ENCODE measurements around the gene HOXB4.

The HOXB4 gene

DNA sequence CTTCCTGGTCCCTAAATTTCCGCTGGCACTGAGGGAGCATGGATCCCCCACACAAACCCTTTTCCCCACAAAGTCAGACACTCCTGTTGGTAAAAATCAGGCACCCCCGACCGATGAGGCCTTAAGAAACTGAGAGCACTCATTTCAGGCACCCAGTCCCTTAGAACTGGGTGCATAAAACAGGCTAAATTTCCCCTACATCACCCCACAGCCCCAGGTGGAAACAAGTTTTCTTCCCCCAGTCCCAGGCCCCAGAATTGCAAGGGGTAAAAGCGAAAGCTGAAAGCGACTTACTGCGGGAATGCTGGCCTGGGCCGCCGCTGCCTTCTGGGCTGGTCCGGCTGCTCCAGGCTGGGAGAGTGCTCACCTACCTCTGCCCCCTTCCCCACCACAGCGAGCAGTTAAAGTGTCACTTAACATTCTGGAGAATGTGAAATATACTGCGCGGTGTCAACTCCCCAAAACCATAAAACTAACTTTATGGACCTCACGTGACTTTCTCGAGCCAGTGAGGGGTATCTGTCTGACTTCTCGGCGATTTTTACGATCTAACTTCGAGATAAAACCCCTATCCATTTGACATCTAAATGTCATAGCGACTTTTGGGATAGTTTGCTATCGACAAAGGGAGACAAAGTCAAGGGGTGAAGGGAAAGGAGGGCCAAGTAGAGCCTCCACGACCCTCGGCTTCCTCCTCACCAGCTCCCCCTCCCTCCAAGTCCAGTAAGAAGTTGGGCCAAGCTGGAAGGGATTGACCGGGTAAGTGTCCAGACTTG, 11.9 kb upstream of the HOXB4 start, which contains the start of gene HOXB3:
TSS of gene HOXB3 (minus strand) at position 411 of the 776 bp plus-strand sequence. CDS start 37,767 bp downstream, outside the sequence.
- Histone ChIP-seq H3K4me3 (ENCODE audit: low read length) (no peak within 1 kb of the TSS), H3K27me3 (ENCODE audit: insufficient read depth, low read length) (peaks cover 100% of the 10 kb centered on the region)

DNA sequence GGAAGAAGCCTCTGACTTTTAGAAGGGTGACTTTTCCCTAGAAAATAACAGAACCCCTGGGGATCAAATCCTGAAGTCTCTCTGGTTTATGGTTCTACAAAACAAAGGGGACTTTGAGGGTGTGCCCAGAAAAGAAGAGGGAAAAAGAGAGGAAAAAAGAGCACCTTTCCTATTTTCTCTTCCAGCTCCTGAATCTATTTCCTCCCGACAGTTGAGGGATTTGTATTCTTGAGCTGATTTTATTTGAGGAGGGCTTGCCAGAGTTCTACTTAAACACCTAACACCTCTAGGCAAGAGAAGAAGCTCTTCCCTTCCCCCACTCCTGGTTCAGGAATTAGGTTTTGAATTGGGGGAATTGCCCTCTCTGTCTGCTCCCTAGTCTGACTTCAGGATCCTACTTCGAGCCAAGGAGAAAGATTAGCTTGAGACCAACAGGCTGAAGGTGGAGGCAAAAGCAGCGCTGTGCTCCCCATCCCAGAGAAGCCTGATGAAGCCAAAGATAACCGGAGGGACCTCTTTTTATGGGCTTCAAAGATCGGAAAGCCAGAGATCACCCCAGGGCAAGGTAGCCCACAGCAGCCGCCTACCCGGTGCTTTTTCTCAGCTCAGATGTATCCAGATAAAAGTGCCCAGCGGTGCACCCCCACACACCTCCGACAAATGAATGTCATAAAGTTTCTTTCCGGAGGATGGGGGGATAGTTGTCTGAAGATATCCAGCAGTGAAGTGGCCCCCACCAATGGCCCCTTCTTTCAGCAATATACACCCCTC, 11.1 kb upstream of the HOXB4 start:
- H3K27me3 ChIP-seq (ENCODE audit: insufficient read depth, low read length) = peaks cover 100% of the 10 kb centered on the region
- H3K4me3 ChIP-seq (ENCODE audit: low read length) = no peak overlapping the region
- no peak overlapping the region for H3K9ac ChIP-seq (ENCODE audit: low read depth, low read length)
- no peak overlapping the region for H3K27ac ChIP-seq (ENCODE audit: low read length)
- H3K4me1 ChIP-seq (ENCODE audit: insufficient read depth, low read length) = peaks cover 3% of the 10 kb centered on the region; the same call in 1 of the 2 replicates
- no peaks in the 10 kb centered on the region for H3K36me3 ChIP-seq (ENCODE audit: insufficient read depth, low read depth, low read length)
- peaks cover 3% of the 10 kb centered on the region; the same call in 1 of the 2 replicates for H3K9me3 ChIP-seq (ENCODE audit: insufficient read depth, low read depth, low read length)

More for the DNA sequence above, 11.9 kb upstream of the HOXB4 start, which contains the start of gene HOXB3:
- Histone ChIP-seq H3K27ac (ENCODE audit: low read length) (no peak within 1 kb of the TSS), H3K9me3 (ENCODE audit: insufficient read depth, low read depth, low read length) (peaks cover 3% of the 10 kb centered on the region; the same call in 1 of the 2 replicates), H3K36me3 (ENCODE audit: insufficient read depth, low read depth, low read length) (no peaks in the 10 kb centered on the region), H3K4me1 (ENCODE audit: insufficient read depth, low read length) (peaks cover 4% of the 10 kb centered on the region; the same call in 1 of the 2 replicates), H3K9ac (ENCODE audit: low read depth, low read length) (no peak within 1 kb of the TSS)

DNA sequence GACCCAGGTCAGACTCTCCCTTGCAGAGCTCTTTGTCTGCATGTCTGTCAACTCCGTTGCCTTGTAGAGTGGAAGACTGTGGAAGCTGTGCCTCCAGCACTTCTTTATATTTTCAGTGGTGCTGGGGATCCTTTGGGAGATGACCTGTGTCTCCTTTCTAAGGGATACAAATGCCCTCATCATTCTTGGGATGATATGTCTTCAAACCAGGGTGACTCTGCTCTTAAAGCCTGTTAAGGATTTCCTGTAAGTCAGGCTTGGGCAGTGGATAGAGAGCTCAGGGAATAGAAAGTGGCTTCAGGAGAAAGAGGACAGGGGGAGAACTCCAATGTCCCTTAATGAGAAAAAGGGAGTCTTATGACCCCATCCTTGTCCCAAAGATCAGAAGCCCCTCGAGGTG, 10.4 kb upstream of the HOXB4 start:
- H3K4me1 ChIP-seq (ENCODE audit: insufficient read depth, low read length) = no peaks in the 10 kb centered on the region
- peaks cover 100% of the 10 kb centered on the region for H3K27me3 ChIP-seq (ENCODE audit: insufficient read depth, low read length)
- no peak overlapping the region for H3K27ac ChIP-seq (ENCODE audit: low read length)
- no peak overlapping the region for H3K9ac ChIP-seq (ENCODE audit: low read depth, low read length)
- no peaks in the 10 kb centered on the region for H3K36me3 ChIP-seq (ENCODE audit: insufficient read depth, low read depth, low read length)
- H3K9me3 ChIP-seq (ENCODE audit: insufficient read depth, low read depth, low read length) = peaks cover 3% of the 10 kb centered on the region; the same call in 1 of the 2 replicates
- no peak overlapping the region for H3K4me3 ChIP-seq (ENCODE audit: low read length)

DNA sequence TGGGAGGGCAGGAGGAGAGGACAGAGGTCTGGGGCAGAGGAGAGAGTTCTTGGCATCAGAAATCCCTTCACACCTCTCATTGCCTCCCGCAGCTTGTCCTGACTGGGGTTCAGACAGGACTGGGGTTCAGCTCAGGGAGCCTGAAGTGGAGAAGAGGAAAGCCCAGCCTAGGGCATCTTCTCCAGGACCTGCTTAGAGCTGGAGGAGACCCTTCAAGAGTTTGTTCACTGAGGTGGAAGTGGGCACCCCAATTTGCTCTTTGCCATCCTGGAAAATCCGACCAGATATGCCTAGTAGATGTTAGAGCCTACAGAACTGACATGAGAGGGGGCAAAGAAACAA, 9.9 kb upstream of the HOXB4 start:
- H3K4me3 ChIP-seq (ENCODE audit: low read length) = no peak overlapping the region
- no peaks in the 10 kb centered on the region for H3K36me3 ChIP-seq (ENCODE audit: insufficient read depth, low read depth, low read length)
- H3K9ac ChIP-seq (ENCODE audit: low read depth, low read length) = no peak overlapping the region
- peaks cover 3% of the 10 kb centered on the region; the same call in 1 of the 2 replicates for H3K9me3 ChIP-seq (ENCODE audit: insufficient read depth, low read depth, low read length)
- H3K27ac ChIP-seq (ENCODE audit: low read length) = no peak overlapping the region
- peaks cover 100% of the 10 kb centered on the region for H3K27me3 ChIP-seq (ENCODE audit: insufficient read depth, low read length)
- H3K4me1 ChIP-seq (ENCODE audit: insufficient read depth, low read length) = no peaks in the 10 kb centered on the region

DNA sequence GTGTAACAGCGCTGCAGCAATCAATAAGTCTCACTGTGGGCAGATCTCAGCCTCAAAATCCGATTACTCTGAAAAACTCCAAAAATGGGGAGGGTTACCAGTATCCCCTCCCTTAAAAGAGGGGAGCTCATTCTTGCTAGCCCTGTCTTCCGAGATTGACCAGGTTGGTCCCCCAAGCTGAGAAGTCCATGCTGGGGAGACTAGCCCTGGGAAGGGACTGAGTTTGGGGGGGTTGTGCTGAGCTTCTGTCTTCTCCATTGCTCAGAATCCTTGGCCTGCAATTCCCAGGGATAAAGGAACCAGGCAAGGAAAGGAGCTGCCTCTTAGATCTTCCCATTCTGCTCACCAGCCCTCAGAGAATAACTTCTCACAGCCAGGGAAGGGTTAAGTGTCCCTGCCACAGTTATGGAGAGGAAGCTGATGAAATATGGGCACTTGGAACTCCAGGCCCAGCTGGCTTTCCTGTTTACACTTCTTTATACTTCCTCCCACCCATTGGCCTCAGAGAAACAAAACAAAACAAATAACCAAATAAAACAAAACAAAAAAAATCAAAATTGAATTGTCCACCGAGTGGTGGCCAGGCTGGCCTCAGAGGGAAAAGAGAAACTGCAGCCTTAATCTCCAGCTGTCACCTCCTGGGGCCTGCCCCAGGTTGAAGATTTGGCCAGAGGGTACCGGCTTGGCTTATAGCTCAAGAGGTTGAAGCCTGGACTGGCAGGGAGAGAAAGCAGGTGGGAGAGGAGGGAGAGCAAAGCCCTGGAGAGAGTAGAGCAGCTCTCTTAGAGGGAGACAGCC, 9.3 kb upstream of the HOXB4 start:
- no peak overlapping the region for H3K4me3 ChIP-seq (ENCODE audit: low read length)
- peaks cover 5% of the 10 kb centered on the region; the same call in 1 of the 2 replicates for H3K9me3 ChIP-seq (ENCODE audit: insufficient read depth, low read depth, low read length)
- no peak overlapping the region for H3K9ac ChIP-seq (ENCODE audit: low read depth, low read length)
- no peaks in the 10 kb centered on the region for H3K4me1 ChIP-seq (ENCODE audit: insufficient read depth, low read length)
- H3K27ac ChIP-seq (ENCODE audit: low read length) = no peak overlapping the region
- H3K36me3 ChIP-seq (ENCODE audit: insufficient read depth, low read depth, low read length) = no peaks in the 10 kb centered on the region
- peaks cover 100% of the 10 kb centered on the region for H3K27me3 ChIP-seq (ENCODE audit: insufficient read depth, low read length)

DNA sequence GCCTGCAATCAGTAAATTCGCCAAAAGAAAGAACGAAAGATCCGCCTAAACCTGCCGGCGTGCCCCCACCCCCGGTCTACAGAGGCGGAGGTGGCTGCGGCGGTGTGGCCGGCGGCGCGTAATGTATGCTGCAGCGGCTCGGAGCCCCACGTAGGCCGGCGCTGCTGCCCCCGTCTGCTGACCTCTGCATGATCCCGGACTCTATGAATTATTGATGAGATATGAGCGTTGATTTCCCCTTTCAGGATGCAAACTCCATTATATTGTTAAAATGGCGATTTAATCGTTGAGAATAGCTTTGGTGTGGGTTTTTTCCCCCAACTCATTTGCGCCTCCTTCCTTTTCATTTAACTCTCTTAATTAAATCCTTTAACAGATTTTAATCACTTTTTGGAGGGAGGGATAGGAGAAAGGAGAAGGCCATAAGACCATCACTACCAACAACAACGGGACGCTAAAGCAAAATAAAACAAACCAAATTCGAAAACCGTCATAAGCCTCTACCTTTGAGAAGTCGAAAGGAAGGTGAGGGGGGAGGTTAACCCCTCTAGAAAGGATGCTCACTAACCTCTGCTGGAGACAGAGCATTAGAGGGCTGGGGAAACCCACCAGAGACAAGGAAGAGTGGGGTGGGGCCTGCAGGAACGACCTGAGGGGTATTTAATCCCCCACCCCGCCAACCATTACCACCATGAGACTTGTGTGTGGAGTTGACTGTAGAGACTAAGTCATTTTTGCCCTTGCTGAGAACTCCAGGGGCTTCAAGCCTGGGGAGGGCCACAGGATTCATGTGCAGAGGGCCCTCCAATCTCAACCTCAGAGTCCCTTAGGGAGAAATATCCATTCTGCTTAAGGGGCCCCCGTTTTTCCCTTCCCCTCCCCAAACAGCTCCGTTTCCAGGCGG, 8.5 kb upstream of the HOXB4 start:
- no peaks in the 10 kb centered on the region for H3K4me1 ChIP-seq (ENCODE audit: insufficient read depth, low read length)

DNA sequence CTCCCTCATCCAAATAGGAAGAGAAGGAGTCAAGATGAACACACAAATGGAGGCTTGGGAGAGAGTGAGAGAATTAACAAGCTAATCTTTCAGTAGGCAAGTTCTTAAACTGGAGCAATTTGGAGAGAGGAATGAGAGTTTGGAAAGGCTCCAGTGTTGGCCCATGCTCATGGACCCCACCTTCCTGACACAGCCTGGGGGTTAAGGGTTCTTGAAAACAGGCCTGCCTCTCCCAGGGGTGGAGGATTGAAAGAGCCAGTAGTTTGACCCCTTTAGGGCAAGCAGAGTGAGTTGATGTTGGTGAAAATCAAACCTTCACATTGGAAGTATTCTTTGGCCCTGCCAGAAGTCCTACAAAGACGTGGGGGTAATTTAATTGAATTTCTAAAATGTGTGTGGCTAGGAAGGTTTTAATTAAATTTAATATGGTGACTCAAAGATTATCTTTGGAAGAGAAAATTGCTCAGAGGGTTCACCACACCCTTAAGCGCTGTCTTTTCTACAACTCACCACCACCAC, 6.1 kb upstream of the HOXB4 start:
- no peaks in the 10 kb centered on the region for H3K36me3 ChIP-seq (ENCODE audit: insufficient read depth, low read depth, low read length)
- peaks cover 7% of the 10 kb centered on the region; the same call in 1 of the 2 replicates for H3K9me3 ChIP-seq (ENCODE audit: insufficient read depth, low read depth, low read length)
- H3K9ac ChIP-seq (ENCODE audit: low read depth, low read length) = no peak overlapping the region
- no peak overlapping the region for H3K27ac ChIP-seq (ENCODE audit: low read length)
- peaks cover 100% of the 10 kb centered on the region for H3K27me3 ChIP-seq (ENCODE audit: insufficient read depth, low read length)
- H3K4me3 ChIP-seq (ENCODE audit: low read length) = no peak overlapping the region
- H3K4me1 ChIP-seq (ENCODE audit: insufficient read depth, low read length) = no peaks in the 10 kb centered on the region

More for the DNA sequence above, 8.5 kb upstream of the HOXB4 start:
- peaks cover 7% of the 10 kb centered on the region; the same call in 1 of the 2 replicates for H3K9me3 ChIP-seq (ENCODE audit: insufficient read depth, low read depth, low read length)
- H3K9ac ChIP-seq (ENCODE audit: low read depth, low read length) = no peak overlapping the region
- no peak overlapping the region for H3K27ac ChIP-seq (ENCODE audit: low read length)
- H3K4me3 ChIP-seq (ENCODE audit: low read length) = no peak overlapping the region
- H3K27me3 ChIP-seq (ENCODE audit: insufficient read depth, low read length) = peaks cover 100% of the 10 kb centered on the region
- no peaks in the 10 kb centered on the region for H3K36me3 ChIP-seq (ENCODE audit: insufficient read depth, low read depth, low read length)

DNA sequence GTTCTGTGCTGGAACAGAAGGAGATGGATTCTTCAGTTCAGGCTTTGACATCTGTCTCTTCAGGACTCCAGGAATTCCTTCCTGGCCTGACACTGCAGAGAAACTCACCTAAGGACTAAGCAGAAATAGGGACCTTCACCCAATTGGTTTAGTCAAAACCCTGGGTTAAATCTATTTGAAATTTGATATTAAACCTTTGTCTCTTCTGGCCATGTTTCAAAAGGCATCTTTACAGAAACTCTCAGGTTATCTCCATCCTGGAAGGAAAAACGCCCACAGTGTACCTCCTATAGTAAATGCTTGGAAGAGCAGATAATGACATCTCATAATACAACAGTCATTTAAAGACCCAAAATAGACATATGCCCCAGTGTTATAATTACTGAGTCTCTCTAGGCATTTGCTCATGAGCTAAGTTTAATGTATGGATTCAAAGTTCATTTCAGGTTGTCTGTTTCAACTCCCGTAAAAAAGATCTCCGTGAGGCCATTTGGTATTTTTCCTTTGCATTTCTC, 5.6 kb upstream of the HOXB4 start:
- H3K9me3 ChIP-seq (ENCODE audit: insufficient read depth, low read depth, low read length) = peaks cover 7% of the 10 kb centered on the region; the same call in 1 of the 2 replicates
- no peaks in the 10 kb centered on the region for H3K36me3 ChIP-seq (ENCODE audit: insufficient read depth, low read depth, low read length)
- H3K27me3 ChIP-seq (ENCODE audit: insufficient read depth, low read length) = peaks cover 100% of the 10 kb centered on the region
- no peaks in the 10 kb centered on the region for H3K4me1 ChIP-seq (ENCODE audit: insufficient read depth, low read length)
- H3K4me3 ChIP-seq (ENCODE audit: low read length) = no peak overlapping the region
- H3K9ac ChIP-seq (ENCODE audit: low read depth, low read length) = no peak overlapping the region
- no peak overlapping the region for H3K27ac ChIP-seq (ENCODE audit: low read length)

DNA sequence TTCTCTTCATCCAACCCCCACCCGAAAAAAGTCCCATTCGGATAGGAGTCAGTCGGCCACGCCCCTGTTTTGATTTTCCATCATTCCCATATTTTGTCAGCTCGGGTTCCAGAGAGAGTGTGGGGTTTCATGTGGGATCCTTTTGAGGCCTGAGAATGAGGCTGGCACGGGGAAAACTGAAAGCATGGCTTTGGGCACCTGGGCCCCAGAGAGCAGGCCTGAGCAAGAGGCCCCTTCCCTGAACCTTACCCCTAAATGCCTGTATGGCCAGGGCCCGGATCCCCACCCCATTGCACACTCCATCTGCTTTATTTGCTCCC, 4.6 kb upstream of the HOXB4 start:
- Histone ChIP-seq H3K27ac (ENCODE audit: low read length) (no peak overlapping the region), H3K4me3 (ENCODE audit: low read length) (no peak overlapping the region), H3K9ac (ENCODE audit: low read depth, low read length) (no peak overlapping the region), H3K9me3 (ENCODE audit: insufficient read depth, low read depth, low read length) (peaks cover 7% of the 10 kb centered on the region; the same call in 1 of the 2 replicates), H3K4me1 (ENCODE audit: insufficient read depth, low read length) (no peaks in the 10 kb centered on the region), H3K36me3 (ENCODE audit: insufficient read depth, low read depth, low read length) (no peaks in the 10 kb centered on the region), H3K27me3 (ENCODE audit: insufficient read depth, low read length) (peaks cover 100% of the 10 kb centered on the region)

DNA sequence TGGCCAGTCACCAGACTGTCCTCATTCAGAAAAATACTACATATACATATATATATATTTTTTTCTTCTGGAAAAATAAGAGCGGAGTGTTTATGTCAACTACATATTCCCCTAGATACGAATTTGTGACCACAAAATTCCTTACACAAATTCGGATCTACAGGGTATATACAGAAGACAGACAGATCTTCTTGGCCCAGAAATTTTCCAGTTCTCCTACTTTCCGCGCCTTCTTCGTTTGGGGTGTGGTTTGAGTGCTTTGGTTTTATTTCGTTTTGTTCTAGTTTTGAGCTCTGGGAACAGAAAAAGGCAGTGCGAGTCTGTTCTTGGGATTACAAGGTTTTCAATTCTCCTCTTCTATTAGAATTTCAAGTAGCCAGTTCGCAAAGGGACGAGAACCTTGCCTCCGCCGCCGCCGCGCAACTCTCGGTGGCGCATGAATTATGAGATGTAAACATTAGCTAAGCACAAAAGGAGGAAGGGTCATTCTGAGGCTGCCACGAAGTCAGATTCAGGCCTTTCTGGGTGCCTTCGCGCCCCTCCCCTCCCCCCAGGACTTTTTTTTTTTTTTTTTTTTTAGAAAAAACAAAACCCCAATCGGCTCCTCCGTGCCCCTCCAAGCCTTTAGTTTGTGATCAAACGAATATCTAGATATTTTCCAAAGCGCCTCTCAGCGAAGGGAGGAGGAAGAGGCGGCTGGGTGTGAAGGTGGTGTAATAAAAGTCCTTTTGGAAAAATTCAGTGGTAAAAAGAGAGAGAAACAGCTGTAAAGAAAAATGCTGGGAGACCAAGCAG, 1.8 kb upstream of the HOXB4 start:
- Histone ChIP-seq H3K9me3 (ENCODE audit: insufficient read depth, low read depth, low read length) (peaks cover 4% of the 10 kb centered on the region; the same call in 1 of the 2 replicates), H3K4me3 (ENCODE audit: low read length) (no peak overlapping the region), H3K36me3 (ENCODE audit: insufficient read depth, low read depth, low read length) (no peaks in the 10 kb centered on the region), H3K27me3 (ENCODE audit: insufficient read depth, low read length) (peaks cover 100% of the 10 kb centered on the region), H3K27ac (ENCODE audit: low read length) (no peak overlapping the region), H3K9ac (ENCODE audit: low read depth, low read length) (no peak overlapping the region), H3K4me1 (ENCODE audit: insufficient read depth, low read length) (no peaks in the 10 kb centered on the region)

Measured in iPS-20b (cell line).